ENCODE data around the gene TRPM3.
"Not testable (repeated sequence)": the region's sequence is repeated elsewhere in the genome, so short reads cannot be mapped to it uniquely, and the experiment has no call there.

GRCh38 chr9:70724794-70725193, 396.6 kb downstream of the TRPM3 start:
- not testable (repeated sequence) for TF ChIP-seq CTCF, EP300, POLR2A, POLR2AphosphoS5 (IDR thresholded peaks at IDR 0.05)
